BLaER1 (cell line): ENCODE data around the gene CDIPT.

ENCODE experiments used
- H3K27ac ChIP-seq: shearing (Covaris generic); formaldehyde crosslinking; 2 replicates; pipeline ENCODE4 v1.8.1; 2022
- H3K27me3 ChIP-seq: shearing (Covaris generic); formaldehyde crosslinking; 2 replicates; pipeline ENCODE4 v1.8.1; 2022
- H3K36me3 ChIP-seq: shearing (Covaris generic); formaldehyde crosslinking; 2 replicates; pipeline ENCODE4 v1.8.1; 2022
- H3K4me1 ChIP-seq: shearing (Covaris generic); formaldehyde crosslinking; 2 replicates; pipeline ENCODE4 v1.8.1; 2022
- H3K4me2 ChIP-seq: shearing (Covaris generic); formaldehyde crosslinking; 2 replicates; pipeline ENCODE4 v1.8.1; 2022
- H3K4me3 ChIP-seq: shearing (Covaris generic); formaldehyde crosslinking; 2 replicates; pipeline ENCODE4 v1.8.1; 2022
- H3K9ac ChIP-seq: shearing (Covaris generic); formaldehyde crosslinking; 2 replicates; pipeline ENCODE4 v1.8.1; 2022
- H3K9me3 ChIP-seq: shearing (Covaris generic); formaldehyde crosslinking; 2 replicates; pipeline ENCODE4 v1.8.1; 2022
- H4K20me1 ChIP-seq: shearing (Covaris generic); formaldehyde crosslinking; 2 replicates; pipeline ENCODE4 v1.8.1; 2022
- Cebpa-rat ChIP-seq: shearing (Covaris generic); IDR thresholded peaks from 2 replicates; pipeline ENCODE4 v1.8.1; 2022

CDIPT gene

DNA sequence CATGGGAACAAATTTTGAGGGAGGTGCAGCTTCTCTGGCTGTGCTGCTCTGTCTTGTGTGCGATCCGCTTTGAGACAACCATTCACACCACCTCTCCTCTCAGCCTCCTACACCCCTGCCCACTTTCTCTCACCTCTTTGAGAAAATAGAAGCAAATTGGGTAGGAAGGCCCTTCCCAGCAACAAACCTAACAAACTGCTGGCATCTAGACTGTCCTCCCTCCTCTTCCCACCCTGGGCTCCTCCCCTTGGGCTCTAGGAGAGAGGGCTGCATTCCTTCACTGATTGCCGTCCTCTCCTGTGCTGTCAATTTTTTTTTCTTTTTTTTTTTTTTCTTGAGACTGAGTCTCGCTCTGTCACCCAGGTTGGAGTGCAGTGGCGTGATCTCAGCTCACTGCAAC lies 13.5 kb downstream of the CDIPT start:
- H3K27me3 ChIP-seq: no peaks in the 10 kb centered on the region
- TF ChIP-seq Cebpa-rat: no peak
- peak overlapping the region; percentile 13; the same call in 1 of the 2 replicates for H3K4me2 ChIP-seq

DNA sequence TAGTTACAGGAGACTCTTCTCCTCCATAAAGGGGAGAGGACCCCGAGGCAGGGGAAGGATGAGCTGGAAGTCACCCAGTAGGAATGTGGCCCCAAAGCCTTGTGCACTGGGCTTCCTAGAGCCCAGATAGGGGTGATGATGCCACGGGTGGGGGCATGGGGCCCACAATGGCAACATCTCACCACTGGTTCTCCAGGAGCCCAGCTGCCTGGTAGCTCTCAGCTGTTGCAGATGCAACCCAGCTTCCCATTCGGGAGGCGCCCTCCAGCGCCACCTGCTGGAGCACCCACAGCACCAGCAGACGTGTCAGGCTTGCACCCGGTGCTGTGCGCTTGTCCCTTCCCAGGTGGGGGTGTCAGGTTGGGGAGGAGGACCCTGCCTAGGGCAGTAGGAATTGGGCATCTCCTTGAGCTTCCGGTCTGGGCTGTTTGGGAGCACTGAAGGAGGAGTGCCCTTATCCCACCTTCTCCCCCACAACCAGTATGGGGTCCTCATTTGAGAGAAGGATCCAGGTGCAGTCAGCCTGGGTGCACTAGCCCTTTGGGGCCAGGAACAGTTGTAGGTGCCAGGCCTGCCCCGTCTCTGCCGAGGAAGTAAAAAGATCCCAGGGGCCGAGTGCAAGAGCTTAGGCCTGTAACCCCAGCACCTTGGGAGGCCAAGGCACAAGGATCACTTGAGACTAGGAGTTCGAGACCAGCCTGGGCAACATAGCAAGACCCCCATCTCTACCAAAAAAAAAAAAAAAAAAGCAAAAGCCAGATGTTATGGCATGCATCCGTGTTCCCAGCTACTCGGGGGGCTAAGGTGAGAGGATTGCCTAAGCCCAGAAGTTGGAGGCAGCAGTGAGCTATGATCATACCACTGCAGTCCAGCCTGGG lies 14.4 kb downstream of the CDIPT start:
- Histone ChIP-seq H4K20me1 (no peaks in the 10 kb centered on the region), H3K4me1 (0 out of 2 replicates have a peak, but pooled peaks cover 6% of the 10 kb centered on the region), H3K36me3 (peaks cover 18% of the 10 kb centered on the region; the same call in 1 of the 2 replicates), H3K27me3 (no peaks in the 10 kb centered on the region), H3K27ac (no peak overlapping the region), H3K9ac (no peak overlapping the region), H3K4me2 (no peak overlapping the region), H3K9me3 (no peaks in the 10 kb centered on the region), H3K4me3 (no peak overlapping the region)
- TF ChIP-seq Cebpa-rat: no peak

More for the DNA sequence above, 13.5 kb downstream of the CDIPT start:
- Histone ChIP-seq H3K4me3 (no peak overlapping the region), H3K9ac (no peak overlapping the region), H3K9me3 (no peaks in the 10 kb centered on the region), H4K20me1 (no peaks in the 10 kb centered on the region), H3K27ac (no peak overlapping the region), H3K4me1 (0 out of 2 replicates have a peak, but pooled peaks cover 6% of the 10 kb centered on the region), H3K36me3 (peaks cover 18% of the 10 kb centered on the region; the same call in 1 of the 2 replicates)

DNA sequence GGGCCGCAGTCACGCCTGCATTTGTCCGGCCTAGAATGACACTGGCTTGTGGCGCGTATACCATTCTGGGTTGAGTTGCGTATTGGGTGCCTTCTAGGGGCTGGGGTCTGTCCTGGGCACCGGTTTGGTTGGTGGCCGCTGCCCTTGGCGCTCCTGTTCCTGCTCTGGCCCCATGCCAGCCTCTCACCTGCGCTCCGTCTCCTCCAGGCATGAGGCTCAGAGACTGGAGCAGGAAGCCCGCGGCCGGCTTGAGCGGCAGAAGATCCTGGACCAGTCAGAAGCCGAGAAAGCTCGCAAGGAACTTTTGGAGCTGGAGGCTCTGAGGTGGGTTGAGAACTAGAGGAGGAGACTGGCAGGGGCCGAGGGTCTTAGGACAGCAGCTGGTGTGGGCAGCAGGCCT lies 17.4 kb downstream of the CDIPT start:
- Histone ChIP-seq H3K9me3 (no peaks in the 10 kb centered on the region), H4K20me1 (no peaks in the 10 kb centered on the region), H3K9ac (no peak overlapping the region), H3K36me3 (peaks cover 30% of the 10 kb centered on the region; the same call in 1 of the 2 replicates), H3K4me2 (no peak overlapping the region), H3K4me3 (no peak overlapping the region), H3K27me3 (no peaks in the 10 kb centered on the region), H3K4me1 (0 out of 2 replicates have a peak, but pooled peaks cover 6% of the 10 kb centered on the region), H3K27ac (no peak overlapping the region)
- no peak for TF ChIP-seq Cebpa-rat

DNA sequence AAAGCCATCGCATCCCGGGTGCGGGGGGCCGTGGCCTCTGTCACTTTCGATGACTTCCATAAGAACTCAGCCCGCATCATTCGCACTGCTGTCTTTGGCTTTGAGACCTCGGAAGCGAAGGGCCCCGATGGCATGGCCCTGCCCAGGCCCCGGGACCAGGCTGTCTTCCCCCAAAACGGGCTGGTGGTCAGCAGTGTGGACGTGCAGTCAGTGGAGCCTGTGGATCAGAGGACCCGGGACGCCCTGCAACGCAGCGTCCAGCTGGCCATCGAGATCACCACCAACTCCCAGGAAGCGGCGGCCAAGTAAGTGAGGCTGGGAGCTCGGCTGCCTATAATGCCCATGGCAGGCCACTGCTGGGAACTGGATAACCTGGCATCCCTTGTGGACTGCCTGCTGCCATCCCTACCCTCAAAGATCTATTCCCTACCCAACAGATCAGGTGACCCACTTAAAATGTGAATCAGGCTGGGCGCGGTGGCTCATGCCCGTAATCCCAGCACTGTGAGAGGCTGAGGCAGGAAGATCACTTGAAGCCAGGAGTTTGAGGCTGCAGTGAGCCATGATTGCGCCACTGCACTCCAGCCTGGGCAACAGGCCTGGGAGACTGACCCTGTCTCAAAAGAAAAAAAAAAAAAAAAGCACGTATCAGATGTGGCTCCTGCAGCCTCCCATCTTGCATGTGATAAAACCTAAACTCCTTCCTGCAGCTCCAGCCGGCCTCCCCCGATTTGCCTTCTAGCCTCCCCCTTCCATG lies 18.3 kb downstream of the CDIPT start:
- H3K27ac ChIP-seq: no peak overlapping the region
- H3K9me3 ChIP-seq: no peaks in the 10 kb centered on the region
- H3K4me2 ChIP-seq: no peak overlapping the region
- H3K9ac ChIP-seq: no peak overlapping the region
- TF ChIP-seq Cebpa-rat: no peak
- H3K36me3 ChIP-seq: peaks cover 30% of the 10 kb centered on the region; the same call in 1 of the 2 replicates
- H3K4me3 ChIP-seq: no peak overlapping the region
- no peaks in the 10 kb centered on the region for H3K27me3 ChIP-seq
- H3K4me1 ChIP-seq: 0 out of 2 replicates have a peak, but pooled peaks cover 6% of the 10 kb centered on the region
- no peaks in the 10 kb centered on the region for H4K20me1 ChIP-seq

DNA sequence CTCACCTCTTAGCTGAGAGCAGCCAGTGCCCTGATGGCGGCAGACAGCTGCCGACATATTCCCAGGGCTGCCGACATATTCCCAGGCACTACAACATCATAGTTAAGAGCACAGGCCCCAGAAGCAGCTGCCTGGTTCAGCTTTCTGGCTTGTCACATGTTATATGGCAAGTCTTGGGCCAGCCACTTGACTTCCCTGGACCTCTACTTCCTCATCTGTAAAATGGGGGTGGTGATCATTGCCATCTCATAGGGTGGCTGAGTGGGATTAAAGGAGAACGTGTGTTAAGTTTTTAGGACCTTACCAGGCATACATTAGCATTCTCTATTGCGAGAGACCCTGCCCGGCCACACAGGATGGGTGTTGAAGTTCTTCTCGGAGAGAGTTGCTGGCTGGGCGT lies 19.1 kb downstream of the CDIPT start:
- Histone ChIP-seq H3K9ac (no peak overlapping the region), H3K4me2 (no peak overlapping the region), H3K27ac (no peak overlapping the region), H3K36me3 (peaks cover 30% of the 10 kb centered on the region; the same call in 1 of the 2 replicates), H3K9me3 (no peaks in the 10 kb centered on the region), H3K4me1 (no peaks in the 10 kb centered on the region), H3K4me3 (no peak overlapping the region), H4K20me1 (no peaks in the 10 kb centered on the region), H3K27me3 (no peaks in the 10 kb centered on the region)
- TF ChIP-seq Cebpa-rat: no peak

DNA sequence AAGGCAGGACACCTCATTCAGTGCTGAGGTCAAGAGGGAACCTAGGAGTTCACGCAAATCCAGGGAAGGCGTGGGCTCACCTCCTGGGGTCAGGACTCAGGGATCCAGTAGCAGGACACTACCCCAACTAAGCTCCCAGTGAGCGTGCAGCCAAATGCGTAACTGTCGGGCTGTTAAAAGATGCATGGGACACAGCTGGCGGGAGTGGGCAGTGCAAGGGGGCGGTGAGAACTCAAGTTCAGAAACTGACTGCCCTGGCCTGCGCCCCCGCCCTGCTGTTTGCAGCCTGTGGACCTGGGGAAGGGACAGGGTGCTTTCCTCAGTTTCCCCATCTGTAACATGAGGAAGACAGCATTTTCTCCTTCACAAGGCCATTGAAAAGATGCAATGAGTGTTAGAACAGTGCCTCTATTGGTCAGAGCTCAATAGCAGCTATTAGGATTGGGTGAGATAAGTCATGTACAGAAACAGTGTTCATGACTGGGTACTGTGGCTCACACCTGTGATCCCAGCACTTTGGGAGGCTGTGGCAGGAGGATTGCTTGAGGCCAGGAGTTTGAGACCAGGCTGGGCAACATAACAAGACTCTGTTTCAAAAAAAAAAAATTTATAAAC lies 20.2 kb downstream of the CDIPT start:
- H3K27me3 ChIP-seq: no peaks in the 10 kb centered on the region
- TF ChIP-seq Cebpa-rat: no peak
- peaks cover 30% of the 10 kb centered on the region; the same call in 1 of the 2 replicates for H3K36me3 ChIP-seq
- no peak overlapping the region for H3K27ac ChIP-seq
- H3K4me3 ChIP-seq: no peak overlapping the region
- H3K4me2 ChIP-seq: no peak overlapping the region
- H3K9ac ChIP-seq: no peak overlapping the region
- H3K4me1 ChIP-seq: no peaks in the 10 kb centered on the region
- no peaks in the 10 kb centered on the region for H3K9me3 ChIP-seq
- no peaks in the 10 kb centered on the region for H4K20me1 ChIP-seq

DNA sequence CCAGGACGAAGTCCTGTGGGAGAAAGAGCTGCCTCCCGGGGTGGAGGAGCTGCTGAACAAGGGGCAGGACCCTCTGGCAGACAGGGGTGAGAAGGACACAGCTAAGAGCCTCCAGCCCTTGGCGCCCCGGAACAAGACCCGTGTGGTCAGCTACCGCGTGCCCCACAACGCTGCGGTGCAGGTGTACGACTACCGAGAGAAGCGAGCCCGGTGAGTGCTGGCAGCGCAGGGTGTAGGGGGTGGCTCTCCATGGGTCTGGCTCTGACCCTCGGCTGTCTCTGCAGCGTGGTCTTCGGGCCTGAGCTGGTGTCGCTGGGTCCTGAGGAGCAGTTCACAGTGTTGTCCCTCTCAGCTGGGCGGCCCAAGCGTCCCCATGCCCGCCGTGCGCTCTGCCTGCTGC lies 21.4 kb downstream of the CDIPT start:
- Histone ChIP-seq H3K27ac (no peak overlapping the region), H4K20me1 (no peaks in the 10 kb centered on the region), H3K27me3 (no peaks in the 10 kb centered on the region), H3K9ac (no peak overlapping the region), H3K9me3 (no peaks in the 10 kb centered on the region), H3K36me3 (peaks cover 22% of the 10 kb centered on the region; the same call in 1 of the 2 replicates), H3K4me1 (no peaks in the 10 kb centered on the region), H3K4me3 (no peak overlapping the region), H3K4me2 (no peak overlapping the region)
- TF ChIP-seq Cebpa-rat: no peak

DNA sequence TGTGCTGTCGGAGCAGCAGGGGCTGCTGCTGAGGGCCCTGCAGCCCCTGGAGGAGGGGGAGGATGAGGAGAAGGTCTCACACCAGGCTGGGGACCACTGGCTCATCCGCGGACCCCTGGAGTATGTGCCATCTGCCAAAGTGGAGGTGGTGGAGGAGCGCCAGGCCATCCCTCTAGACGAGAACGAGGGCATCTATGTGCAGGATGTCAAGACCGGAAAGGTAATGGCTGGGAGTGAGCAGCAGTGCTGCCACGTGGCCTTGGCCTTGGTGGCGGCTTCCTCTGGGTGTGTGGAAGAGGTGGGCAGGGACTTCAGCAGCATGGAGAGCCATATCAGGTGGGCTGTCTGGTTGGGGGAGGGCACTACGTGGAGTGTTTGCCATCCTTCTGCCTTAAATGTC lies 22.8 kb downstream of the CDIPT start:
- Histone ChIP-seq H3K36me3 (peaks cover 13% of the 10 kb centered on the region; the same call in 1 of the 2 replicates), H3K9me3 (no peaks in the 10 kb centered on the region), H3K27me3 (no peaks in the 10 kb centered on the region), H3K27ac (no peak overlapping the region), H3K9ac (no peak overlapping the region), H3K4me3 (no peak overlapping the region), H3K4me2 (no peak overlapping the region), H3K4me1 (no peaks in the 10 kb centered on the region), H4K20me1 (no peaks in the 10 kb centered on the region)
- no peak for TF ChIP-seq Cebpa-rat

DNA sequence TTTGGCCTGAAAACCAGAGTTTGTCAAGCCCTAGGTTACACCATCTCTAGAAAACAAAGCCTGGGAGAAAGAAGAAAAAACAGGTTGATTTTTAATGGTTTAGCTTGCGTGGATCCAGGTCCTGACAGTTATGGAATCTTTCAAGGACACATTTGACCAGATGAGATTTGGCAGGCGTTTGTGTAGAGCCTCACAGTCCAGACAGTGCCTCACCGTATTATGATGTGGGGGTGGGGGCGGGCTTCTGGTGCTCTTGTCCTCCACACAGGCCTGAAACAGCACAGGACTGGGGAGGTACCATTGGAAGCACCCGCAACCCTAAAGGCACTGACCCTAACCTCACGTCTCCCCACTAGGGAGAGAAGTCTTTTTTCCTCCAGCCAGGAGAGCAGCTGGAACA lies 23.2 kb downstream of the CDIPT start:
- Histone ChIP-seq H3K36me3 (peaks cover 13% of the 10 kb centered on the region; the same call in 1 of the 2 replicates), H3K27me3 (no peaks in the 10 kb centered on the region), H3K4me2 (no peak overlapping the region), H3K4me3 (no peak overlapping the region), H3K9ac (no peak overlapping the region), H3K27ac (no peak overlapping the region), H3K9me3 (no peaks in the 10 kb centered on the region), H4K20me1 (no peaks in the 10 kb centered on the region), H3K4me1 (no peaks in the 10 kb centered on the region)
- no peak for TF ChIP-seq Cebpa-rat
